Smooth muscle cell of the coronary artery (primary cell): ENCODE measurements around the gene POLR2E. TPM values are rescaled to one million over a fixed set of nuclear protein-coding genes. Genes with fewer than 3 reads are reported as not detected.

Source experiments
- total RNA-seq: library from RNA; depleted of rRNA; stranded (reverse); fragments of >200 nt; gene quantifications from 2 replicates; pipeline ENCODE4 v1.2.3, GENCODE V29; 2014; ENCODE audit warnings: low replicate concordance

Gene POLR2E
- total RNA-seq = 127 and 132 TPM in 2 replicates

DNA sequence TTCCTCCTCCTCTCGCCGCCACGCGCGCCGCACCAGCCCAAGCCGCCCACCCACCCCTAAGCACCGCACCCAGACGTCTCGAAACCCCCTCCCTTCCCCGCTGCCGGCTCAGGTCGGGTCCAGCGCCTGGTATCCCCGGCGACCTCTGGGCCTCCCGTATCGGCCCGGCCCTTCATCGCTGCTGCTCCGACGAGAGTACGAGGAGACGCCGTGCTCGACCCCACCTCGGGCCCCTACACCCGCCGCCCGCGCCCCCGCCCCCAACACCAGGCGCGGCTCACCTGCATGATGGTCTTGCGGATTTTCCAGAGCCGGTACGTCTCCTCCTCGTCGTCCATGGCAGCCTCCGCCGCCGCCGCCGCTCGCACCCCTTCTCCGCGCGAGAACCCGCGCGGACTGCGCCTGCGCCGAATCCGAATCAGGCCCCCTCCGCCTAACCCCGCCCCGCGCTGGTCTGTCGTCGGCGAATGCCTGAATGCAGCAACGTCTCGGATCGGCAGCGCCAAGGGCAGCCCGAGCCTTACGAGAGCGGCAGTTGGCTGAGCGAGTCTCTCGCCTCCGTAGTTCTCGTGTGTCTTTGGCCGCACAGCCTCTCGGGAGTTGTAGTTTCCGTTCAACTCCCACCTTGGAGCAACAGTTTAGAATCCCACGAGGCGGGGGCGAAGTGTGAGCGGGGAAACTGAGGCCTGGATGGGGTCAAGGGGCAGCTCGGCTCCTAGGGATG lies at the start of gene POLR2E:
Gene POLR2E, minus strand, starts transcription at position 398 of the 724 bp plus-strand sequence. Its CDS starts 60 bp downstream, at position 338.

DNA sequence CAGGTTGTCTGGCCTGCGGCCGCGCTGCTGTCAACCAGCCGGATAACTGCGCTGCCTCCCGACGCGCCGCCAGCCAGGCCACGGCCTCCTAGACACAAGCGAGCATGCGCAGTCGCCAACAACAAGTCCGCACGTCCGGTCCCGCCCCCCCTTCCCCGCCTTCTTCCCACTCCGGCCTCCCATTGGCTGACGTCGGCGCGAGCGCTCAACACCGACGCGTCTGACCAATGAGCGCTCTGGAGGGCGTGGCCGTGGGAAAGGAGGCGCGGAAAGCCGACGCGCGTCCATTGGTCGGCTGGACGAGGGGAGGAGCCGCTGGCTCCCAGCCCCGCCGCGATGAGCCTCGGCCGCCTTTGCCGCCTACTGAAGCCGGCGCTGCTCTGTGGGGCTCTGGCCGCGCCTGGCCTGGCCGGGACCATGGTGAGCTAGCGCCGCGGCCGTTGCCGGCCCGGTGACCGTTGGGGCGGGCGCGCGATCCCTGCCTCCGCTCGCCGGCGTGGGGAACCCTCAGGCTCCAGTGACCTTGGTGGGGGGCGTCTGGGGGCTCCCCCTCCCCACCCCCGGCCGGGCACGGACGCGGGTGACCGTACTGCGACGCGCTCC lies 8.6 kb upstream of the POLR2E start, which contains the start of gene GPX4:
Gene GPX4, plus strand, starts transcription at position 287 of the 603 bp plus-strand sequence. Its CDS starts 50 bp downstream, at position 337.

DNA sequence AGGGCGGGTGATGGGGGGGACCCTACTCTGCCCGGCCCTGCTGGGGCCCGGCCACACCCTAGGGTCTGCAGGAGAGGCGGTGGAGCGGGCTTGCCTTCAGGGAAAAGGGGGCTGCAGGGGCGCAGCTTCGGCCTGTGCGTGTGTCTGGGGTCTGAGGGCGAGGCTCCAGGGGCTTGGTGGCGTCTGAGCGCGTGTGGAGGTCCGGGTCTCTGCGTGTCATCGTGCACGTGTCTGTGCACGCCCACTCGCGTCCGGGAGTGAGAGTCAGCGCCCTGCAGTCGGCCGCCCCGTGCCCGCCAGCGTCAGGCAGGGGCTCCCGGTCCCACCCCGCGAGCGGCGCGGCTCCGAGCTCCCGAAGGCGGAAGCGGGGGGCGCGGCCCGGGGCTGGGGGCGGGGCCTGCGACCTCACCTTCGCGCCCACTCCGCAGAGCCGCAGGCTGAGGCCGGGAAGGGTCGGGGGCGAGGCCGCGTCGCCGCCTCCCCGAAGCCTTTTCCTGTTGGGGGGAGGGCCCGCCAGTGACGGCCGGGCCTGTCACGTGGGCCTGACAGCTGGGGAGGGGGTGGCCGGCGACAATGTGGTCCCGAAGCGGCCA lies 28.3 kb downstream of the POLR2E start, which contains the start of gene ARHGAP45:
Gene ARHGAP45, plus strand, starts transcription at position 420 of the 593 bp plus-strand sequence. CDS start 239 bp downstream, outside the sequence.

DNA sequence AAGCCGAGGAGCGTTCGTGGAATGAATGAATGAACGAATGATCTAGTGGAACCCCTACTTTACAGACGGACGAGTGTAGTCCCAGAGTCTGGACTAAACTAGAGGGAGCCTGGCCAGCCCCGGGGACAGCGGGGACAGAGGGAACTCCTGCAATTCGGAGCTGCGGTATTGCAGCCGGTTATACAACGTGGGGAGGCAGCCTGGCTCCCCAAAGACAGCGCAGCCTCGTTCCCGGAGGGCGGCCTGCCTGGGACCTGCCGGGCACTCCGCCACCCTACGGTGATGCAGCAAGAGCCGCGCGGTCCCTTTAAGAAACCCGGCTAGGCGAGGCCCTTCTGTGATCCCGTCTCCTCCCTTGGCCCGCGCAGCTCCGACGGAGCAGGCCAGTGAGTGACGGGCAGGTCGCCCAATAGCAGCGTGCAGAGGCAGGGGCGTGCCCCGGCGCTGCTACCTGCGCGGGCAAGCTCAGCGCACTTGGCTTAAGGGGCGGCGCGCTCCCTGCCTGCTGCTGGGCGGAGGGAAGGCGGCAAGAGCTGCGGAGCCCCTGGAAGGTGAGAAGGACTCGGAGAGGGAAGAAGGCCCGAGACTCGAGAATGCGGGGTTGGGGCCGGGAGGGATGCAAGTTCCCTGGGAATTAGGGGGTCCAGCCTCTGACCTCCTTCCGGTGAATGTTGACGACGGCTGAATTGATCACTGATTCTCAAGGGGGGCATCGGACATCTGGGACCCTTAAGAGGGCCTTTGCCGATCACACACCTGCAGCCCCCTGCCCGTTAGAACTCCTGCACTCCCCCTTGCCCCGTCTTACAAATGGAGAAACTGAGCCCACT lies 55.3 kb downstream of the POLR2E start, which contains the start of gene ABCA7:
Gene ABCA7, plus strand, starts transcription at position 462 of the 830 bp plus-strand sequence. CDS start 1,255 bp downstream, outside the sequence.

Other genes with a start within 250 kb of the POLR2E start
- gene ELANE, start 243.1 kb downstream of the POLR2E start, total RNA-seq = 0.15 TPM in 1 of 2 replicates, not detected in the other
- gene CFD, start 235.7 kb downstream of the POLR2E start, total RNA-seq = 0.83 and 156 TPM in 2 replicates
- 23.5 and 33.1 TPM in 2 replicates for gene MED16, start 202.2 kb downstream of the POLR2E start, total RNA-seq
- gene RNU6-9, start 201.9 kb downstream of the POLR2E start, total RNA-seq = not detected in 2 replicates
- 6.8 and 24.8 TPM in 2 replicates for gene R3HDM4, start 182.2 kb downstream of the POLR2E start, total RNA-seq
- gene KISS1R, start 178.0 kb downstream of the POLR2E start, total RNA-seq = not detected in 2 replicates
- 7.6 and 15.2 TPM in 2 replicates for gene ARID3A, start 169.3 kb downstream of the POLR2E start, total RNA-seq
- gene WDR18, start 111.0 kb downstream of the POLR2E start, total RNA-seq = 37.1 and 127 TPM in 2 replicates
- gene GRIN3B, start 95.0 kb downstream of the POLR2E start, total RNA-seq = 0.23 and 0.45 TPM in 2 replicates
- gene TMEM259, start 74.3 kb downstream of the POLR2E start, total RNA-seq = 41.3 and 58.0 TPM in 2 replicates
- not detected in 2 replicates for gene RNU6-2, start 73.9 kb downstream of the POLR2E start, total RNA-seq
- gene CNN2, start 68.8 kb downstream of the POLR2E start, total RNA-seq = 268 and 324 TPM in 2 replicates
- gene ABCA7, start 55.3 kb downstream of the POLR2E start, total RNA-seq = 2.2 and 8.4 TPM in 2 replicates
- 0.82 and 4.7 TPM in 2 replicates for gene ARHGAP45, start 28.2 kb downstream of the POLR2E start, total RNA-seq
- 382 and 1,065 TPM in 2 replicates for gene GPX4, start 8.6 kb upstream of the POLR2E start, total RNA-seq
- 40.7 and 112 TPM in 2 replicates for gene SBNO2, start 78.9 kb upstream of the POLR2E start, total RNA-seq
- 77.6 and 112 TPM in 2 replicates for gene STK11, start 110.4 kb upstream of the POLR2E start, total RNA-seq
- 0.82 and 1.1 TPM in 2 replicates for gene CBARP, start 142.6 kb upstream of the POLR2E start, total RNA-seq
- 36.6 and 63.1 TPM in 2 replicates for gene ATP5F1D, start 146.4 kb upstream of the POLR2E start, total RNA-seq
- 2.8 and 15.9 TPM in 2 replicates for gene MIDN, start 153.2 kb upstream of the POLR2E start, total RNA-seq
- gene CIRBP, start 174.0 kb upstream of the POLR2E start, total RNA-seq = 148 and 327 TPM in 2 replicates
- gene FAM174C, start 180.2 kb upstream of the POLR2E start, total RNA-seq = 8.4 and 17.5 TPM in 2 replicates
- gene EFNA2, start 190.5 kb upstream of the POLR2E start, total RNA-seq = not detected in 2 replicates